CD14-positive monocyte (primary cell): ENCODE data around the gene CARS2. TPM values are rescaled to one million over a fixed set of nuclear protein-coding genes. Genes with fewer than 3 reads are reported as not detected.

Source experiments
- DNase-seq, 3 donors: peaks; one replicate each; pipeline ENCODE4 v3.0.0-alpha.2; 2011 to 2022
- H2AFZ ChIP-seq: 2 replicates; pipeline ENCODE4 v1.6.0; 2012; ENCODE audit warnings: mild to moderate bottlenecking, low read depth, low read length, inconsistent platforms; ENCODE audit not compliant: insufficient read depth, poor library complexity, severe bottlenecking
- H3K27ac ChIP-seq, 2 donors: 1 replicate in 1 of 2; 2 replicates in 1 of 2; pipeline ENCODE4 v1.5.1; 2012 to 2013; ENCODE audit warnings: low read length in 2 of 2, control low read depth in 1 of 2, inconsistent platforms in 1 of 2, low read depth in 1 of 2, mild to moderate bottlenecking in 1 of 2
- H3K27me3 ChIP-seq, 2 donors: one replicate each; pipeline versions ENCODE4 v1.6.0 to v1.6.1; 2011 to 2013; ENCODE audit warnings: low read length in 2 of 2; ENCODE audit not compliant: control insufficient read depth in 2 of 2, insufficient read depth in 2 of 2
- H3K36me3 ChIP-seq, 2 donors: replicated peaks in 1 of 2; 1 replicate in 1 of 2; 2 replicates in 1 of 2; pipeline versions ENCODE4 v1.5.1 to v1.6.1; 2012 to 2013; ENCODE audit warnings: low read length in 2 of 2, control low read depth in 1 of 2, inconsistent platforms in 1 of 2, mild to moderate bottlenecking in 1 of 2; ENCODE audit not compliant: insufficient read depth in 2 of 2, control insufficient read depth in 1 of 2
- H3K4me1 ChIP-seq, 2 donors: 1 replicate in 1 of 2; 2 replicates in 1 of 2; pipeline versions ENCODE4 v1.5.1 to v1.6.1; 2012 to 2013; ENCODE audit warnings: low read length in 2 of 2, control low read depth in 1 of 2, inconsistent platforms in 1 of 2, mild to moderate bottlenecking in 1 of 2, moderate library complexity in 1 of 2; ENCODE audit not compliant: insufficient read depth in 2 of 2, control insufficient read depth in 1 of 2
- H3K4me2 ChIP-seq: replicated peaks from 2 replicates; pipeline ENCODE3; 2012; ENCODE audit warnings: low read length, moderate library complexity, mild to moderate bottlenecking; ENCODE audit not compliant: poor library complexity, severe bottlenecking; ENCODE audit errors: extremely low read depth
- H3K4me3 ChIP-seq, 3 experiments: fragments of 200-600 bp in 1 of 3; sonication (generic) in 1 of 3; replicated peaks in 1 of 3; 1 replicate in 2 of 3; 2 replicates in 1 of 3; pipeline ENCODE4 v1.5.1; 2011 to 2013; ENCODE audit warnings: low read length in 3 of 3, mild to moderate bottlenecking in 3 of 3, control low read depth in 2 of 3, low read depth in 2 of 3, inconsistent platforms in 1 of 3, moderate library complexity in 1 of 3
- H3K79me2 ChIP-seq: 2 replicates; pipeline ENCODE4 v1.6.0; 2012; ENCODE audit warnings: mild to moderate bottlenecking, control low read depth, inconsistent platforms, low read length, moderate library complexity; ENCODE audit not compliant: insufficient read depth
- H3K9ac ChIP-seq: 2 replicates; pipeline ENCODE4 v1.6.0; 2017; ENCODE audit warnings: low read length, mild to moderate bottlenecking; ENCODE audit not compliant: insufficient read depth, poor library complexity, severe bottlenecking
- H3K9me3 ChIP-seq, 2 donors: replicated peaks in 1 of 2; 1 replicate in 1 of 2; 2 replicates in 1 of 2; pipeline versions ENCODE4 v1.5.1 to v1.6.1; 2012 to 2013; ENCODE audit warnings: low read length in 2 of 2, control low read depth in 1 of 2; ENCODE audit not compliant: control insufficient read depth in 1 of 2, insufficient read depth in 1 of 2
- H4K20me1 ChIP-seq: 2 replicates; pipeline ENCODE4 v1.6.0; 2012; ENCODE audit warnings: mild to moderate bottlenecking, low read length, control low read depth, moderate library complexity; ENCODE audit not compliant: insufficient read depth
- H3K27ac Mint-ChIP-seq, 7 donors: one replicate each; pipeline ENCODE4 v1.8.0; 2020; ENCODE audit warnings: mild to moderate bottlenecking in 7 of 7, mixed read lengths in 7 of 7, moderate library complexity in 6 of 7, inconsistent platforms in 2 of 7
- H3K27me3 Mint-ChIP-seq, 3 donors: one replicate each; pipeline ENCODE4 v1.8.0; 2021 to 2022; ENCODE audit warnings: low read depth in 3 of 3, mild to moderate bottlenecking in 3 of 3, mixed read lengths in 3 of 3, moderate library complexity in 3 of 3, inconsistent platforms in 1 of 3
- H3K36me3 Mint-ChIP-seq, 2 donors: one replicate each; pipeline ENCODE4 v1.8.0; 2020; ENCODE audit warnings: mixed read lengths in 2 of 2, inconsistent platforms in 1 of 2, mild to moderate bottlenecking in 1 of 2
- H3K4me1 Mint-ChIP-seq: one replicate; pipeline ENCODE4 v1.8.0; 2020; ENCODE audit warnings: mild to moderate bottlenecking, mixed read lengths
- H3K4me3 Mint-ChIP-seq, 2 donors: one replicate each; pipeline ENCODE4 v1.8.0; 2020; ENCODE audit warnings: mild to moderate bottlenecking in 2 of 2, mixed read lengths in 2 of 2, moderate library complexity in 1 of 2
- H3K9me3 Mint-ChIP-seq, 7 donors: one replicate each; pipeline ENCODE4 v1.8.0; 2020 to 2022; ENCODE audit warnings: mixed read lengths in 7 of 7, mild to moderate bottlenecking in 6 of 7, moderate library complexity in 6 of 7, inconsistent platforms in 2 of 7
- CTCF ChIP-seq: fragments of 200-600 bp; IDR thresholded peaks from one replicate; pipeline ENCODE4 v1.8.0; 2022; ENCODE audit warnings: antibody characterized with exemption, mild to moderate bottlenecking
- WGBS: methylation state at CpG from one replicate; pipeline ENCODE4 v1.1.5; 2013; ENCODE audit warnings: missing lambda C conversion rate; ENCODE audit not compliant: insufficient coverage; 5-methylcytosine and 5-hydroxymethylcytosine counted together
- intact Hi-C, 2 donors: fragments of 100-400 bp; cut with micrococcal nuclease; formaldehyde crosslinking; loops; one replicate each; pipeline versions ENCODE4 v1.15.0 to v1.15.1; 2023
- polyA plus RNA-seq, 3 donors: library from polyadenylated mRNA; depleted of rRNA in 1 of 3; unstranded in 2 of 3; stranded (reverse) in 1 of 3; fragments of 300-500 nt in 2 of 3; fragments of >200 nt in 1 of 3; fragmentation: Illumina TruSeq in 2 of 3; gene quantifications; 1 replicate in 2 of 3; 2 replicates in 1 of 3; pipeline ENCODE4 v1.2.3, GENCODE V29; 2012 to 2021

The CARS2 gene
- polyA plus RNA-seq, 3 donors = 130 to 305 (median 227) TPM

- H4K20me1 ChIP-seq = peaks cover 84% of the 10 kb centered on the region
- WGBS = 80% methylated on average over 12 of the region's 12 CpGs
- no peak for DNase-seq
- H2AFZ ChIP-seq = no peak overlapping the region
- H3K4me3 ChIP-seq = no peak overlapping the region
- Mint-ChIP-seq H3K4me1 (no peaks in the 10 kb centered on the region), H3K4me3 (no peak overlapping the region), H3K27me3 (no peaks in the 10 kb centered on the region), H3K27ac (peak overlapping the region in 3 of 7 donors; percentile 14 to 41 (median 24)), H3K9me3 (peaks cover 0 to 5% (median 0%) of the 10 kb centered on the region in 7 donors), H3K36me3 (peaks cover 70 to 74% of the 10 kb centered on the region in 2 donors)
- H3K9ac ChIP-seq = no peak overlapping the region
- no peak overlapping the region for H3K4me2 ChIP-seq
- no peaks in the 10 kb centered on the region for H3K9me3 ChIP-seq
- H3K27me3 ChIP-seq = no peaks in the 10 kb centered on the region
- intact Hi-C loops = no loop called here
- H3K79me2 ChIP-seq = peaks cover 51% of the 10 kb centered on the region
- H3K4me1 ChIP-seq = no peaks in the 10 kb centered on the region
- no peak for TF ChIP-seq CTCF
- H3K27ac ChIP-seq = no peak overlapping the region
- H3K36me3 ChIP-seq = peaks cover 54 to 77% of the 10 kb centered on the region in 2 donors
Observed at GRCh38 chr13:110627761-110628476, 78.0 kb downstream of the CARS2 start.

GRCh38 chr13:110627351-110627750 lies 78.6 kb downstream of the CARS2 start:
- Mint-ChIP-seq H3K9me3 (peaks cover 0 to 4% (median 0%) of the 10 kb centered on the region in 7 donors), H3K4me1 (no peaks in the 10 kb centered on the region), H3K4me3 (no peak overlapping the region), H3K27me3 (no peaks in the 10 kb centered on the region), H3K36me3 (peaks cover 75 to 78% of the 10 kb centered on the region in 2 donors), H3K27ac (no peak overlapping the region)
- Histone ChIP-seq H3K79me2 (peaks cover 57% of the 10 kb centered on the region), H4K20me1 (peaks cover 89% of the 10 kb centered on the region), H3K4me1 (no peaks in the 10 kb centered on the region), H2AFZ (no peak overlapping the region), H3K27me3 (no peaks in the 10 kb centered on the region), H3K4me2 (no peak overlapping the region), H3K36me3 (peaks cover 59 to 83% of the 10 kb centered on the region in 2 donors), H3K27ac (no peak overlapping the region), H3K9ac (no peak overlapping the region), H3K4me3 (no peak overlapping the region), H3K9me3 (no peaks in the 10 kb centered on the region)
- no peak for DNase-seq
- intact Hi-C loops = no loop called here
- no peak for TF ChIP-seq CTCF
- WGBS = 96% methylated on average over 4 of the region's 8 CpGs
